H9 (cell line): ENCODE results near the gene IGIP. TPM values are rescaled to one million over a fixed set of nuclear protein-coding genes. Genes with fewer than 3 reads are reported as not detected.

Experiments used
- DNase-seq: peaks from one replicate; pipeline ENCODE4 v3.0.0-alpha.2; 2017
- H2AFZ ChIP-seq: one replicate; pipeline ENCODE4 v1.6.1; 2013; ENCODE audit warnings: mild to moderate bottlenecking, low read length, control low read depth, moderate library complexity
- H2AK5ac ChIP-seq: 2 replicates; pipeline ENCODE4 v1.6.1; 2013; ENCODE audit warnings: low read length, control low read depth, mixed read lengths; ENCODE audit not compliant: insufficient read length
- H2BK120ac ChIP-seq: one replicate; pipeline ENCODE4 v1.6.1; 2013; ENCODE audit warnings: low read depth, mild to moderate bottlenecking, low read length, control low read depth, inconsistent platforms; ENCODE audit not compliant: poor library complexity, severe bottlenecking
- H2BK12ac ChIP-seq: 2 replicates; pipeline ENCODE4 v1.6.1; 2013; ENCODE audit warnings: low read length, control low read depth, mixed read lengths, low read depth; ENCODE audit not compliant: insufficient read length
- H2BK15ac ChIP-seq: 2 replicates; pipeline ENCODE4 v1.6.1; 2013; ENCODE audit warnings: low read depth, low read length, control low read depth
- H2BK20ac ChIP-seq: one replicate; pipeline ENCODE4 v1.6.1; 2013; ENCODE audit warnings: low read depth, mild to moderate bottlenecking, low read length, control low read depth, inconsistent platforms; ENCODE audit not compliant: poor library complexity, severe bottlenecking
- H2BK5ac ChIP-seq: 2 replicates; pipeline ENCODE4 v1.6.1; 2013; ENCODE audit warnings: low read length, control low read depth, mixed read lengths; ENCODE audit not compliant: insufficient read length
- H3K14ac ChIP-seq: 2 replicates; pipeline ENCODE4 v1.6.1; 2013; ENCODE audit warnings: low read length, control low read depth; ENCODE audit not compliant: insufficient read depth
- H3K18ac ChIP-seq: 2 replicates; pipeline ENCODE4 v1.6.1; 2013; ENCODE audit warnings: low read depth, mild to moderate bottlenecking, mixed read lengths, low read length, control low read depth; ENCODE audit not compliant: insufficient read length
- H3K23ac ChIP-seq: 2 replicates; pipeline ENCODE4 v1.6.1; 2013; ENCODE audit warnings: low read length, control low read depth, mixed read lengths, low read depth; ENCODE audit not compliant: insufficient read length
- H3K23me2 ChIP-seq: 2 replicates; pipeline ENCODE4 v1.6.1; 2013; ENCODE audit warnings: low read depth, mild to moderate bottlenecking, mixed read lengths, low read length, control low read depth; ENCODE audit not compliant: insufficient read length, poor library complexity, severe bottlenecking
- H3K27ac ChIP-seq: 2 replicates; pipeline ENCODE4 v1.5.1; 2013; ENCODE audit warnings: low read length, control low read depth, mixed read lengths, low read depth; ENCODE audit not compliant: insufficient read length
- H3K27me3 ChIP-seq: 2 replicates; pipeline ENCODE4 v1.6.1; 2013; ENCODE audit warnings: low read length, control low read depth, inconsistent platforms; ENCODE audit not compliant: insufficient read depth
- H3K4ac ChIP-seq: 2 replicates; pipeline ENCODE4 v1.6.1; 2013; ENCODE audit warnings: low read depth, mild to moderate bottlenecking, control low read depth, inconsistent platforms, low read length, moderate library complexity
- H3K4me1 ChIP-seq: 2 replicates; pipeline ENCODE4 v1.6.1; 2013; ENCODE audit warnings: low read length, control low read depth, inconsistent platforms; ENCODE audit not compliant: insufficient read depth
- H3K4me2 ChIP-seq: 2 replicates; pipeline ENCODE4 v1.6.1; 2013; ENCODE audit warnings: low read length, control low read depth, mixed read lengths; ENCODE audit not compliant: insufficient read length, insufficient read depth
- H3K56ac ChIP-seq: 2 replicates; pipeline ENCODE4 v1.6.1; 2013; ENCODE audit warnings: low read depth, mild to moderate bottlenecking, mixed read lengths, low read length, control low read depth; ENCODE audit not compliant: insufficient read length
- H3K79me1 ChIP-seq: 2 replicates; pipeline ENCODE4 v1.6.1; 2013; ENCODE audit warnings: low read depth, mild to moderate bottlenecking, moderate library complexity, low read length, control low read depth, inconsistent platforms; ENCODE audit not compliant: insufficient read depth, poor library complexity, severe bottlenecking
- H3K79me2 ChIP-seq: 2 replicates; pipeline ENCODE4 v1.6.1; 2013; ENCODE audit warnings: low read length, control low read depth, inconsistent platforms; ENCODE audit not compliant: insufficient read depth
- H3K9ac ChIP-seq: 2 replicates; pipeline ENCODE4 v1.6.1; 2013; ENCODE audit warnings: low read length, control low read depth, mixed read lengths; ENCODE audit not compliant: insufficient read length; ENCODE audit errors: extremely low read depth
- H3K9me3 ChIP-seq: one replicate; pipeline ENCODE4 v1.6.1; 2013; ENCODE audit warnings: low read depth, low read length, inconsistent platforms; ENCODE audit not compliant: control insufficient read depth
- H3T11ph ChIP-seq: one replicate; pipeline ENCODE4 v1.6.1; 2013; ENCODE audit warnings: mild to moderate bottlenecking, low read length, control low read depth, inconsistent platforms
- H4K20me1 ChIP-seq: one replicate; pipeline ENCODE4 v1.6.1; 2013; ENCODE audit not compliant: control insufficient read depth, insufficient read length, insufficient read depth
- H4K5ac ChIP-seq: 2 replicates; pipeline ENCODE4 v1.6.1; 2013; ENCODE audit warnings: low read depth, mild to moderate bottlenecking, mixed read lengths, low read length, control low read depth; ENCODE audit not compliant: insufficient read length
- H4K8ac ChIP-seq: replicated peaks from 2 replicates; pipeline ENCODE4 v1.6.1; 2013; ENCODE audit warnings: low read length, control low read depth, mixed read lengths, low read depth; ENCODE audit not compliant: insufficient read length
- H4K91ac ChIP-seq: 2 replicates; pipeline ENCODE4 v1.6.1; 2013; ENCODE audit warnings: low read depth, mild to moderate bottlenecking, moderate library complexity, mixed read lengths, low read length, control low read depth; ENCODE audit not compliant: insufficient read length
- H3K27ac Mint-ChIP-seq, 3 experiments: 2 replicates in 2 of 3; 3 replicates in 1 of 3; pipeline ENCODE4 v1.8.0; 2020 to 2021; ENCODE audit warnings: mixed read lengths in 3 of 3, mild to moderate bottlenecking in 1 of 3, moderate library complexity in 1 of 3
- H3K27me3 Mint-ChIP-seq: 2 replicates; pipeline ENCODE4 v1.8.0; 2021; ENCODE audit warnings: low read depth, mild to moderate bottlenecking, moderate library complexity, mixed read lengths
- H3K36me3 Mint-ChIP-seq, 3 experiments: 2 replicates in 2 of 3; 3 replicates in 1 of 3; pipeline ENCODE4 v1.8.0; 2020 to 2021; ENCODE audit warnings: low read depth in 3 of 3, mixed read lengths in 3 of 3; ENCODE audit not compliant: insufficient read depth in 1 of 3
- H3K4me1 Mint-ChIP-seq, 2 experiments: 2 replicates each; pipeline ENCODE4 v1.8.0; 2020; ENCODE audit warnings: mixed read lengths in 2 of 2
- H3K4me3 Mint-ChIP-seq, 2 experiments: 2 replicates in 1 of 2; 3 replicates in 1 of 2; pipeline ENCODE4 v1.8.0; 2020 to 2021; ENCODE audit warnings: mild to moderate bottlenecking in 2 of 2, mixed read lengths in 2 of 2, moderate library complexity in 1 of 2
- H3K9me3 Mint-ChIP-seq, 2 experiments: 2 replicates in 1 of 2; 3 replicates in 1 of 2; pipeline ENCODE4 v1.8.0; 2020; ENCODE audit warnings: mild to moderate bottlenecking in 2 of 2, mixed read lengths in 2 of 2, moderate library complexity in 1 of 2
- WGBS: extraction: QIAGEN DNeasy Blood & Tissue Kit; methylation state at CpG from one replicate; pipeline ENCODE4 v1.1.7; 2013; ENCODE audit warnings: missing lambda C conversion rate, low lambda C conversion rate, mixed read lengths; ENCODE audit not compliant: insufficient read length; ENCODE audit errors: extremely low coverage; 5-methylcytosine and 5-hydroxymethylcytosine counted together
- total RNA-seq: library from RNA; stranded (reverse); gene quantifications from 2 replicates; pipeline ENCODE4 v1.2.1, GENCODE V29; 2021
- TF ChIP-seq, protein P1 (sequence below): fragments of 200-600 bp; sonication (generic); conservative IDR thresholded peaks from 3 replicates; pipeline ENCODE4 v1.8.0; 2021; ENCODE audit warnings: antibody characterized with exemption, mild to moderate bottlenecking

The IGIP gene
- total RNA-seq, 1 experiment from 2014 or later, result 0.52 TPM

DNA sequence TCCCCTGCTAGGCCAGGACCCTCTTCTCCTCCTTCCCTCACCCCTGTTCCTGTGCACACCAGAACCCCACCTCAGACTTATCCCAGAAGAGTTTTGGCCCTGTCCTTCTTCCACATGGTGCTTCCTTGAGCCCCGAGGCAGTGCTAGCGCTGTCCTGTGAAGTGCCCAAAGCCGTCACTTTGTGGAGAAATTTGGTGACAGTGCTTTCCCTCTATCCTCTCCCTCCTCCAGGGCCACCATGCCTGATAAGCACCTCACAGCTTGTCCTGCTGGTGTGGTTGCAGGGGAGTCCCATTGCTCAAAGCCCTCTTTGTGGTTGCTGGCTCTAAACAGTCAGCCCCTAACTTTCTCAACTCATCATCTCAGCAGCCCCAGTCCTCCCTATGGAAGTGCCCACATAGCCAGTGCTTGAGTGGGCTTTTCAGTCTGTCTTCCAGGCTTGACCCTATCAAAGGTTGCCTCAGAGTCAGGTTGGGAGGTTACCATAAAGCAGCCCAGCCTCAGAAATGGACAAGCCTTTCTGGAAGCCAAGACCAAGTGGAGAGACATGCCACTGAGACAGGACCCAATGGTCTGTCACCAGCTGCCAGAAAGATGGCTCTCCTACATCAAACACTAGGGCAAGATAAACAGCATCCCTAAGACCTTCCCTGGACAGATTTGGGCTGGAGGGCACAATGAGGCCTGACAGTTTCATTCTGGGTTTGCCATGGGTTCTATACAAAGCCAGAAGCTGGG, 18.0 kb downstream of the IGIP start:
- Histone ChIP-seq H3K9me3 (no peaks in the 10 kb centered on the region), H2BK12ac (no peak overlapping the region), H2BK5ac (no peak overlapping the region), H2AFZ (no peak overlapping the region), H3K79me1 (no peaks in the 10 kb centered on the region), H3K56ac (no peak overlapping the region), H3K23me2 (peaks cover 8% of the 10 kb centered on the region), H3T11ph (no peak overlapping the region), H2BK120ac (no peak overlapping the region), H3K9ac (no peak overlapping the region), H2BK20ac (no peak overlapping the region), H3K4me1 (no peaks in the 10 kb centered on the region), H3K79me2 (no peaks in the 10 kb centered on the region), H3K4me2 (no peak overlapping the region), H3K18ac (no peak overlapping the region), H4K91ac (no peak overlapping the region), H4K20me1 (no peaks in the 10 kb centered on the region), H3K14ac (no peak overlapping the region), H3K27me3 (peaks cover 27% of the 10 kb centered on the region), H2AK5ac (no peak overlapping the region), H3K4ac (no peak overlapping the region), H2BK15ac (no peak overlapping the region), H3K27ac (no peak overlapping the region), H4K8ac (no peak overlapping the region), H4K5ac (no peak overlapping the region), H3K23ac (no peak overlapping the region)
- no CpG with 5 or more reads among the region's 3 CpGs for WGBS
- peaks cover 16 to 18% of the 10 kb centered on the region in 2 experiments for H3K4me1 Mint-ChIP-seq
- H3K4me3 Mint-ChIP-seq, result no peak overlapping the region
- TF ChIP-seq, protein P1, sequence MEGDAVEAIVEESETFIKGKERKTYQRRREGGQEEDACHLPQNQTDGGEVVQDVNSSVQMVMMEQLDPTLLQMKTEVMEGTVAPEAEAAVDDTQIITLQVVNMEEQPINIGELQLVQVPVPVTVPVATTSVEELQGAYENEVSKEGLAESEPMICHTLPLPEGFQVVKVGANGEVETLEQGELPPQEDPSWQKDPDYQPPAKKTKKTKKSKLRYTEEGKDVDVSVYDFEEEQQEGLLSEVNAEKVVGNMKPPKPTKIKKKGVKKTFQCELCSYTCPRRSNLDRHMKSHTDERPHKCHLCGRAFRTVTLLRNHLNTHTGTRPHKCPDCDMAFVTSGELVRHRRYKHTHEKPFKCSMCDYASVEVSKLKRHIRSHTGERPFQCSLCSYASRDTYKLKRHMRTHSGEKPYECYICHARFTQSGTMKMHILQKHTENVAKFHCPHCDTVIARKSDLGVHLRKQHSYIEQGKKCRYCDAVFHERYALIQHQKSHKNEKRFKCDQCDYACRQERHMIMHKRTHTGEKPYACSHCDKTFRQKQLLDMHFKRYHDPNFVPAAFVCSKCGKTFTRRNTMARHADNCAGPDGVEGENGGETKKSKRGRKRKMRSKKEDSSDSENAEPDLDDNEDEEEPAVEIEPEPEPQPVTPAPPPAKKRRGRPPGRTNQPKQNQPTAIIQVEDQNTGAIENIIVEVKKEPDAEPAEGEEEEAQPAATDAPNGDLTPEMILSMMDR, result no peak
- DNase-seq, result no peak
- H3K27me3 Mint-ChIP-seq, result peaks cover 55% of the 10 kb centered on the region
- H3K9me3 Mint-ChIP-seq, result no peaks in the 10 kb centered on the region; a peak in 1 of 5 replicates
- no peaks in the 10 kb centered on the region for H3K36me3 Mint-ChIP-seq
- no peak overlapping the region for H3K27ac Mint-ChIP-seq
